ENCODE results near the gene AJAP1. TPM values are rescaled to one million over a fixed set of nuclear protein-coding genes. Genes with fewer than 3 reads are reported as not detected.

Gene AJAP1
- total RNA-seq, 2 experiments from 2014 or later, result not detected

DNA sequence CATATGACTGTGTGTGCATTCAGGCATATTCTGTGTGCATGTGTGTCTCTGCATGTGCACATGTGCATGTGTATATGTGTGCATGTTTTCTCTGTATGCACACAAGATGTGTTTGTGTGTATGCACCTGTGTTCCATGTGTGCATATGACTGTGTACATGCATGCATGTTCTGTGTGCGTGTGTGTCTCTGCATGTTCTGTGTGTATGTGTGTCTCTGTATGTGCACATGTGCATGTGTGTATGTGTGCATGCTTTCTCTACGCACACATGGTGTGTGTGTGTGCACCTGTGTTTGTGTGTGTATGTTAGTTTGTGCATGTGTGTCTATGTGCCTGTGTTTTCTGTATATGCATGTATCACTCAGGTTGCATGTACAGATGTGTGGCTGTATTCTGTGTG, 42.3 kb downstream of the AJAP1 start:
- CTCF ChIA-PET, result no interaction called here
- POLR2A ChIA-PET, result no interaction called here

- POLR2A ChIA-PET, result no interaction called here
- CTCF ChIA-PET, result no interaction called here
These were observed 43.4 kb downstream of the AJAP1 start for GRCh38 chr1:4697801-4698200.

DNA sequence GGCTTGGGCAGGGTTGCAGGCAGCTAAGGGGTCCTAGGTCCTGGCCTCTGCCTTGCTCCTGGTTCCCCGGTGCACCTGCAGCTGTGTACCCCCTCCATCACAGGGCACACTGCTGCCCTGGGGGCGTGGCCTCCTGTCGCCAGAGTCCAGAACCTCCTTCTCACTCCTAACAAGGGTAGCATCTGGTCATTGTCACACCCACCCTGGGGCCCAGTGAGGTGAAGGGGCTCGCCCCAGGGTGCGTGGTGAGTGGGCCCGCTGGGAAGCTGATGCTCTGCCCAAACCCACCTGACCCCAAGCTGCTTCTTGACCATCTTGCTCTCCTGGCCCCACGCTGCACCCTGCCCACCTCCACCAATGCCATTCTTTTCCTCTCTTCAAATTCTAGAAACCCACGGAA, 44.5 kb downstream of the AJAP1 start:
- ChIA-PET POLR2A (no interaction called here), CTCF (no interaction called here)

- ChIA-PET CTCF (no interaction called here), POLR2A (no interaction called here)
These were observed 45.2 kb downstream of the AJAP1 start for GRCh38 chr1:4699376-4700301.

DNA sequence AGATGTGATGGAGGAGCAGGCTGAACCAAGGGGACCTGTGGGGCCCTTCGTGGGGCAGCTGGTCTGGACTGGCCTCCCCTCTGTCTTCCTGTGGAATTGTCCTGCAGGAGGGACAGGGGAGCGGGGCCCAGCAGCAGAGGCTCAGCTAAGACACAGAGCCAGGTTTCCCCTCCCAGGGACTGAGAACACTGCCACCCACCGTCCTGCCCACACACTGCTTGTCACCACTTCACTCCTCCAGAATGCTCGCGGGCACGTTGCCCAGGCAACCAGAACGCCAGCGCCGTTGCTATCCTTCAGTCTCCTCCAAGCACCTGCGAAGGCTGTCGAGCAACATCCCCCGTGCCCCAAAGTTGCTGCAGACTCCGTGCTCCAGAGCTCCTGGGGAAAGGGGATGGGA, 46.4 kb downstream of the AJAP1 start:
- CTCF ChIA-PET, result no interaction called here
- POLR2A ChIA-PET, result no interaction called here

GRCh38 chr1:4701276-4701675, 46.9 kb downstream of the AJAP1 start:
- CTCF ChIA-PET, result no interaction called here
- POLR2A ChIA-PET, result no interaction called here

DNA sequence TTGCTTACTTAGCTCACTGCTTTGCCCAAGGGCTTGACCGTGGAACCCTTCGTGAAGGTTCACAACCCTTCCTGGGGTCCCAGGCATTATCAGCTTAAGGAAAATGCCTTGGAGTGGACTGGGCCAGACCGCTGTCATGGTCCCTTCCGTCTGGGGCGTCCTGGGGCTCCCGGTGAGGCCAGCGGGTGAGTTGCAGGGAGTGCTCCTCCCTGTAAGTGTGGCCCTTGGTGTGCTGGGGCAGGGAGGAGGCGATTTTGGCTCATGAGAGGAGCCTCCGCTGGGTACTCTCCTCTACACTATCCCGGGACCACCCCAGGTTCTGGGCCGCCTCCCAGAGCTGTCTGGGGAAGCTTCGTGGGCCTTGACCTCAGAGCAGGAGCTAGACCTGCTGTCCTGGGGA, 48.1 kb downstream of the AJAP1 start:
- POLR2A ChIA-PET, result no interaction called here
- CTCF ChIA-PET, result no interaction called here

DNA sequence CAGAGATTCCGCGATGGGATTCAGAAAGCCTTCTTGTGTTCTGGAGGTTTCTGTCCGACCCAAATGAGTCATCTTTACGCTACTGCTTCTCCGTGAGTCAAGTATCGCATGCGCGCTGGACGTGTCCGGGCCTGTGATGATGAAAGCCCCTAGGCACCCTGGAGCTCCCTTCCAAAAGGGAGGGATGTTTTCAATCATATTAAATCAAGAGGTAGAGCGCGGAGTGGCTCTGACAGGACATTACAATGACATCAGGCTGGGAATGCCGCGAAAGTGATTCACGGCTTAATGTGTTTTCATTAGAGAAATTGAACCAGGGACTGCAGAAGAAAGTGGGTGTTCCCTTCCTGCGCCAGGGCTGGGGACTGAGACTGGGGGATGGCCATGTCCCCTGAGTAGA, 48.5 kb downstream of the AJAP1 start:
- ChIA-PET POLR2A (no interaction called here), CTCF (no interaction called here)

DNA sequence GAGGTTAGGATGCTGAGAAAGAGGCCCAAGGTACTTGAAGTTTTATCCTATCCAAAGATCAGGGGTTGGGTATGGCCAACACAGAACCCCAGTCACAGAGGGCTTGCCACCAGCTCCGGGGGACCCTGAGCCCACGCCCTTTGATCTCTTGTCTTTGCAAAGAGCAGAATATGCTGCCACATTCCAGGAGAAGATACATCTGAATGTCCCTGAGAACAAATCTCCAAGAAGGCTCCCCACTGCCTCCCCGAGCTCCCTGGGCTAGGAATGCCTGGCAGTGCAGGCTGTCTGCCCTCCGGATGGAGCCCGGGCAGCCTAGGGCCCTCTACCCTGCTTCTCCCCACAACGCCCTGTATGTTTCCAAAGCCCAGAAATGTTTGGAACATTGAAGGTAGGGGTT, 49.2 kb downstream of the AJAP1 start:
- ChIA-PET CTCF (no interaction called here), POLR2A (no interaction called here)

- ChIA-PET CTCF (no interaction called here), POLR2A (no interaction called here)
These were observed 54.6 kb downstream of the AJAP1 start for GRCh38 chr1:4708840-4709507.

DNA sequence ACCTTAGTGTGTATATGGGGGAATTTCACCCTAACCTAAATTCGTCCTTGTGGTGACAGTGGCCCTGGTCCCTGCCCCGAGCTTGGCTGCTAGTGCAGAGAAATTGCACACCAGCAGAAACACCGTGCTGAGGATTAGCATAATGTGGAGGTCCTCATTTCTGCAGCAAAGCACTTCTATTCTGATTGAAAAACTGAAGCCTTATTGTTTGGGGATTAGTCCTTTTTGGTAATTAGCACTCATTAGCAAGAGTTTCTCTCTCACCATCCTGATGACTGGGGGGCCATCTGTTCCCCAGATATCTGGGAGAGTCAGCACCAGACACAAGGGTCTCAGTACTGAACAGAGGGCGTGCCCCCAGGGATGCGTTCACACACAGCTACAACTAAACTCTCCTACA, 55.2 kb downstream of the AJAP1 start:
- ChIA-PET CTCF (no interaction called here), POLR2A (no interaction called here)

DNA sequence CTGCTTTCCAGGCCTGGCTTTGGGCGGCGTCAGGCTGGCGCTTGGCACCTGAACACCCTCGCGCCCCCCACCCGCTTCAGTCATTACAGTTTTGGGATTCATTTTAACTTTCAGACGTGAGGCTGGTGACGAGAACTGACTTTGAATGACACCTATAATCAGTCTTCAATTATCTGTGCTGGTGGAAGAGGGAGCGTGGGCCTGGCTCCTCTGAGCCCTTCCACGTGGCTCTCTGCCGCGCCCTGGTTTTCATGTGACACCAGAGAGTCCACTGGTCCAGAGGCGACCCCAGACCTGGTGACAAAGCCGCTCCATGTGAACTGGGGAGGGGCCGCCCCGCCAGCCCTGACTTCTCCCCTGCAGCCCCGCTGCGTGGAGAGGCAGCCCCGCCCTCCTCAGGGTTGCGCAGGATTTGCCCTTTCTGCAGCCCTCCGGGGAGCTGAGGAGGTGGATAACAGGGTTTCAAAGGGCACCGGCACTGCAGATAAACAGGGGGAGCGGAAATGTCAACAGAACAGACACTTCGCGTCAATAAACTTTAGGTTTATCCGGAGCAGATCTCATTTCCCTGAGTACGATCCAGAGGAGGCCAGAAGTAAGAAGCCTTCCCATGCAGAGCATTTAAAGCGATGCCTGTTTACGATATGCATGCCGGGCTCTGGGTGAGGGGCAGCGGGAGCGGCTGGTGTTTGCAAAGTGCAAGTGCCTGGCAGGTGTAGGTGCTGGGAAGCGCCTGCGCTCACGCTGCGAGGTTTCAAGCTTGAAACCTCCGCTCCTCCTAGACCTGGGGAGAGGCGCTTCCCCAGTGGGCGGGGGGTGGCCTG, 56.4 kb downstream of the AJAP1 start:
- ChIA-PET POLR2A (no interaction called here), CTCF (no interaction called here)

DNA sequence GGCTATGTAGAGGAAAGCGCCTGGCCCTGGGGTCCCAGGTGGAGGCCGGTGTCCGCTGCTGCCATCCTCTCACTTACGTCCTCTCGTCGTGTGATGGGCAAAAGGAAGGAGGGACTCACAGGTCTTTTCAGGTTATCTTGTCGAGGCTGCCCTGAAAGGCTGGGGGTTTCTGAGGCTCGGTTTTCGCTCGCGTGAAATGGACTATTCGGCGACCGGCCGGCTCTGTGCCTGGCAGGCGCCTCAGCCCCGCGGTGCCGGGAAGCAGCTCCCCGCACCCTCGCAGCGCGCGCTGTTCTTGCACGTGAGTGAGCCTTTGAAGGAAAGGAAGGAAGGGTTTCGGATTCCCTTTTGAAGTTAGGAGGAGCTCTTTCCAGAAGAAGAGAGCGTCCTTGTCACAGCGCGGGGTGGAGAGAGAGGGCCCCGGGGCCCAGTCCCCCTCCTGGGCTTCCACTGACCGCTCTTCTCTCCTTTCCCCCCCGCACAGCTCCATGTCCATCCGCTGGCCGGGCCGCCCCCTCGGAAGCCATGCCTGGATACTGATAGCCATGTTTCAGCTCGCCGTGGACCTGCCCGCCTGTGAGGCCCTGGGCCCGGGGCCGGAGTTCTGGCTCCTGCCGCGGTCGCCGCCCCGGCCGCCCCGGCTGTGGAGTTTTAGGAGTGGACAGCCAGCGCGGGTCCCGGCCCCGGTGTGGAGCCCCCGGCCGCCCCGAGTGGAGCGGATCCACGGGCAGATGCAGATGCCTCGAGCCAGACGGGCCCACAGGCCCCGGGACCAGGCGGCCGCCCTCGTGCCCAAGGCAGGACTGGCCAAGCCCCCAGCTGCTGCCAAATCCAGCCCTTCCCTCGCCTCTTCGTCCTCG, 57.2 kb downstream of the AJAP1 start:
- ChIA-PET CTCF (no interaction called here), POLR2A (no interaction called here)

DNA sequence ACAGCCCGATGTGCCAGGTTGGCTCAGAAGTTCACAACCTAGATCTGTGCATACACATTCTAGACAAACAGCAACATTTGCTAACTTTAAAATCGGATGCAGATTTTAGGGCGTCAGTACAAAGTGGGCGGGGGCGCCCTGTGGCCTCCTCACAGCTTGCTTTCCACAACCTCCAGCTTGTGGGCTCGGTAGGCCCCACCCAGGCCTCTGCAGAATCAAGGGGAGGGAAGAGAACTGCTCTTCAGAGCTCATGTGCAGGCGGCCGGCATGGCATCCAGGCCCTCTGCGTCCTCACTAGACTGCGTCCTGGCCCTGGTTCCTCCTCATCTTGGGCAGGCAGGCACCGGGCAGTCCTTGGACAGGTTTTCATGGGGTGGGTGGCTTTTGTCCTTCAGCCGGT, 59.3 kb downstream of the AJAP1 start:
- CTCF ChIA-PET, result no interaction called here
- POLR2A ChIA-PET, result no interaction called here

GRCh38 chr1:4716406-4716805, 62.0 kb downstream of the AJAP1 start:
- POLR2A ChIA-PET, result no interaction called here
- CTCF ChIA-PET, result no interaction called here

GRCh38 chr1:4718071-4718470, 63.7 kb downstream of the AJAP1 start:
- POLR2A ChIA-PET, result no interaction called here
- CTCF ChIA-PET, result no interaction called here

- CTCF ChIA-PET, result no interaction called here
- POLR2A ChIA-PET, result no interaction called here
These were observed 68.7 kb downstream of the AJAP1 start for GRCh38 chr1:4723106-4723505.

- POLR2A ChIA-PET, result no interaction called here
These were observed 69.6 kb downstream of the AJAP1 start for GRCh38 chr1:4724001-4724400.

DNA sequence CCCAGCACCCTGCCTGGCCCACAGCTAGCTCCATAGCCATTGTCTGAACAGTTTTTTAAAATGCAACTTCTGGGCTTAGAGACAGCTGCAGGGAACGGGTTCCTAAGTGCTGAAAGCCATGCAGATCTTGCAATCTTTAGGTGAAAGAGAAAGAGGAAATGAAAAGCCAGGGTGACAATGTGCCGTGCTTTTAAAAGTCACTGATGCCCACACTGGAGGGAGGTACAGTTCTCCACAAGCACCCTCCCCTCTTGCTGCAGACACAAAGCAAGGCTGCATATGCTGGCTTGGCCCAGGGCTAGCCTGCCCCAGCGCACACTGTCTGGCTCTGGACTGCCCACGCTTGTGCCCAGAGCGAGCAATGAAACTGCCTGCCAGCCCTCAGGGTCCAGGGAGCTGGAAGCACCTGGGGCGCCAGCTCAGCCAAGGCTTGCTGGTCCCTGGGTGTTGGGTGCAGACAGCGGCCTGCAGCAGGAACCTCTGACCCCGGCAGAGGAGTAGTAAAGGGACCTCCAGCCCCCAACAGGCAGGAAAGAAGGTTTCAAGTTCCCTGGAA, 70.4 kb downstream of the AJAP1 start:
- POLR2A ChIA-PET, result no interaction called here

More at GRCh38 chr1:4724001-4724400, 69.6 kb downstream of the AJAP1 start:
- CTCF ChIA-PET, result no interaction called here

GRCh38 chr1:4725416-4725815, 71.0 kb downstream of the AJAP1 start:
- POLR2A ChIA-PET, result no interaction called here
- CTCF ChIA-PET, result no interaction called here

More for the DNA sequence above, 70.4 kb downstream of the AJAP1 start:
- CTCF ChIA-PET, result no interaction called here

Data from activated CD8-positive, alpha-beta memory T cell treated with anti-CD3 and anti-CD28 coated beads for 36 hours (primary cell).